ENCODE data around the gene ATXN2L.

The ATXN2L gene

DNA sequence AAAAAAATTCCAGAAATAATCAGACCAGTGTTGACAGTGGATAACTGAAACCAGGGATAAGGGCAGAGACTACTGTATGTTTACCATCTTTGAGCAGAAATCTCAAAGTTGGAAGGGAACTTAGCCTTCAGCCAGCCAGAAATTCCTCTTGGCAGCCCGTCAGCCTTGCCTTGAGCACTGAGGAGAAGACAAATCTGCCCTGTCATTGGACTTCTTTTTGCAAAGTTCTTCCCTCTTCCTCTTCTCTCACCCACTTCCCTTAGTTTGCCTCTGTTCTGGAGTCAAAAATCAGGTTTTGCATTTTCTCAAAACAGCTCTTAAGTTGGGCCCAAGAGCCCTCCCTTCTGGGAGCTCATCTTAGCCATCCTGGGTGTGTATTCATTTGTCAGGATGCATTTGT lies 17.1 kb downstream of the ATXN2L start:
- no peak overlapping the region for H3K4me3 ChIP-seq (ENCODE audit: low read depth, low read length)
- TF ChIP-seq, protein P1, sequence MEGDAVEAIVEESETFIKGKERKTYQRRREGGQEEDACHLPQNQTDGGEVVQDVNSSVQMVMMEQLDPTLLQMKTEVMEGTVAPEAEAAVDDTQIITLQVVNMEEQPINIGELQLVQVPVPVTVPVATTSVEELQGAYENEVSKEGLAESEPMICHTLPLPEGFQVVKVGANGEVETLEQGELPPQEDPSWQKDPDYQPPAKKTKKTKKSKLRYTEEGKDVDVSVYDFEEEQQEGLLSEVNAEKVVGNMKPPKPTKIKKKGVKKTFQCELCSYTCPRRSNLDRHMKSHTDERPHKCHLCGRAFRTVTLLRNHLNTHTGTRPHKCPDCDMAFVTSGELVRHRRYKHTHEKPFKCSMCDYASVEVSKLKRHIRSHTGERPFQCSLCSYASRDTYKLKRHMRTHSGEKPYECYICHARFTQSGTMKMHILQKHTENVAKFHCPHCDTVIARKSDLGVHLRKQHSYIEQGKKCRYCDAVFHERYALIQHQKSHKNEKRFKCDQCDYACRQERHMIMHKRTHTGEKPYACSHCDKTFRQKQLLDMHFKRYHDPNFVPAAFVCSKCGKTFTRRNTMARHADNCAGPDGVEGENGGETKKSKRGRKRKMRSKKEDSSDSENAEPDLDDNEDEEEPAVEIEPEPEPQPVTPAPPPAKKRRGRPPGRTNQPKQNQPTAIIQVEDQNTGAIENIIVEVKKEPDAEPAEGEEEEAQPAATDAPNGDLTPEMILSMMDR (IDR thresholded peaks at IDR 0.05; ENCODE audit: low read depth, low read length): no peak

DNA sequence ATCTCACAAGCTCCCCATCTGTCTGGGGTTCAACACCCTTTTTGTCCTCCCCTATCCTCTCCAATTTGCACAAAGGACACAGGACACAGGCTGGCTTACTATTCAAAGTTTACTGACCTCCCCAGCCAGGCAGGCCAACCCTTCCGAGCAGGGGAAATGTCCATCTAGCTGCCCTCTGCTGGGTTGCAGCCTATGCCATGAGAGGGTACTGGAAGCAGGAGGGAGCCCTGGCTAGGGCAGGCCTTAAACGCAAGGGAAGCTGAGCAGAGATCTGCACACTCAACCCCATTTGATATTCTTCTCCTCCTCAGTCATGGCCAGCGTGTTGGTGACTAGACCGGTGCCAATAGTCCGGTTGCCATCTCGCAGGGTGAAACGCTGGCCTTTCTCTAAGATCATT lies 19.9 kb downstream of the ATXN2L start:
- TF ChIP-seq, protein P1 (IDR thresholded peaks at IDR 0.05; ENCODE audit: low read depth, low read length): no peak

GRCh38 chr16:28843766-28844165 lies 21.0 kb downstream of the ATXN2L start:
- TF ChIP-seq, protein P1 (IDR thresholded peaks at IDR 0.05; ENCODE audit: low read depth, low read length): no peak
- no peak overlapping the region for H3K4me3 ChIP-seq (ENCODE audit: low read depth, low read length)

More for the DNA sequence above, 19.9 kb downstream of the ATXN2L start:
- H3K4me3 ChIP-seq (ENCODE audit: low read depth, low read length): no peak overlapping the region

DNA sequence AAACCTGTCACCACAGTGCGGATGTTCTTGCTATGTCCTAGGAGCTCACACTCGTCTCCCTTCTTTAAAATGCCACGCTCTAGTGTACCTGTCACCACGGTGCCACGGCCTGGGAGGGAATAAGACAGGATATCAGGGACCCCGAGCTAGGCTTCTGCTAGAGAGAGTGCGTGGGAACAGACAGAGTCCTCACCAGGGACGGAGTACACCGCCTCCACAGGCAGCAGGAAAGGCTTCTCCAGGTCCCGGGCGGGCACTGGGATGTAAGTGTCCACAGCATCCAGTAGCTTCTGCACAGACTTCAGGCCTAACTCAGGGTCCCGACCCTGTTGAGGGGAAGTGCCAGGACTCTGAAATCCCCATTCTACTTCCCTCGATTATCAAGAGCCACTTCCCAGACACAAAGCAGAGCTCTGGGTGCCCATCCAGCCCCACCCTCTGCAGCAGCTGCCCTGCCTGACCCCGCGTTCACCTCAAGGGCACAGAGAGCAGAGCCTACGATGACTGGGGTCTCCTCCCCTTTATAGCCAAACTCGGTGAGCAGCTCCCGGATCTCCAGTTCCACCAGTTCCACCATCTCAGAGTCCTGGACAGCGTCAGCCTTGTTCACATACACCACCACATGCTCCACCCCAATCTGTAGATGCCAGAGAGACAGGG lies 21.6 kb downstream of the ATXN2L start:
- TF ChIP-seq, protein P1 (IDR thresholded peaks at IDR 0.05; ENCODE audit: low read depth, low read length): no peak
- no peak overlapping the region for H3K4me3 ChIP-seq (ENCODE audit: low read depth, low read length)

DNA sequence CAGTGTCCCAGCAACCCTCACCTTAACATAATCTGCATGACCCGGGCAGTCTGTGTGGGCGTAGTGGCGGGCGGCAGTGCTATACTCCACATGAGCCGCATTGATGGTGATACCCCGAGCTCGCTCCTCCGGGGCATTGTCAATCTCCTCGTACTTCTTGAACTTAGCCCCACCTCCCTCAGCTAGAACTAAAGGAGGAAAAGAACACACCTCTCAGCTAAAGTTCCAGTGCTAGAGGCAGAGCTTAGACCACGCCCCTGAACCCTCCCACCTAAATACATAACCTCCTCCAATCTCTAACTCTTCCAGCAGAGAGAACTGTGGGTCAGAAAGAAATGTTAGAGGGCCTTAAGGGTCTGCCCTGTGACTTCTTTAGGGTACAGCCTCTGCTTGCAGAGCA lies 22.5 kb downstream of the ATXN2L start:
- H3K4me3 ChIP-seq (ENCODE audit: low read depth, low read length): peak overlapping the region; percentile 97
- TF ChIP-seq, protein P1 (IDR thresholded peaks at IDR 0.05; ENCODE audit: low read depth, low read length): no peak

- H3K4me3 ChIP-seq (ENCODE audit: low read depth, low read length): peak overlapping the region; percentile 97
- TF ChIP-seq, protein P1 (IDR thresholded peaks at IDR 0.05; ENCODE audit: low read depth, low read length): no peak
Observed at GRCh38 chr16:28845761-28846079, 22.9 kb downstream of the ATXN2L start.

DNA sequence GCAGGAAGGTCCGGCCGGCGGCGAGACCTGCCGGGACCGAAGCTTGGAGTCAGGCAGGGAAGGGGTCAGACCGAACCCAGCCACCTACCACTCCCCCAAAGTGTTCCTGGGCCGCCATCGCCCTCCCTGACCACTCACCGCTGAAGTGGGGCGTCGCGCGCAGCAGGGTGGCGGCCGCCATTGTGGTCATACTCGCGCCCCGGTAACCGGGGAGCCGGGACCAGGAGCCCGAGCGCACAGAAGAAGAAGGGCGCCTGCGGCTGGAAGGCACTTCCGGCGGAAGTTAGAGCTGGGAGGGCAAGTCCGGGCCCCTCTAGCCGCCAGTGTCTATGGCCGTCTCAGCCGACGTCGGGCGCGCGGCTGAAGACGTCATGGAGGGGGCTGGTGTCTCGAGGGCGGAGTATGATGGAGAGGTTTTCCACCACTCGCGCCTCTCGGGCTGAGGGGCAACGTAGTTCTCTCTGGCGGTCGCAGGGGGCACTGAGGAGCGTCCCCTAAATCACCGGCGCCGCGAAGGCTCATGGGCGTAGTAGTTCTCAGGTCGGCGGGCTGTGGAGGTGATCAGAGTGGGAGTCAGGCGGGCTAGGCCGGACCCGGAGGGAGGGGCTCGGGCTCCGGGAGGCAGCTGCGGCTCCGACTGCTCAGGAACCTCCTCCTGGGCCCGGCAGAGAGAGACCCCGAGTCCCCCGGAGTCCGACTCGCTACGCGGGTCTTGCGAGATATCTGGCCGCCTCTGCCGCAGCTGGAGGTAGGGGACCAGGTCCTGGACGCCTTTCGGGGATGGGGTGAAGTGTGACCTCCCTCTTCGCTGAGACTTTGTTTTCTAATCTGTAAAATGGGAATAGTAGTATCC lies 23.5 kb downstream of the ATXN2L start, which contains the start of gene TUFM:
TSS of gene TUFM (minus strand) at position 269 of the 853 bp plus-strand sequence. CDS start at position 190, 79 bp downstream.
- H3K4me3 ChIP-seq (ENCODE audit: low read depth, low read length): peak within 1 kb of the TSS; percentile 97
- TF ChIP-seq, protein P1 (IDR thresholded peaks at IDR 0.05; ENCODE audit: low read depth, low read length): peak; percentile 52; the same call in 1 of the 2 replicates
